HepG2 (cell line): ENCODE data around the gene EFNA3. TPM values are rescaled to one million over a fixed set of nuclear protein-coding genes. Genes with fewer than 3 reads are reported as not detected.

ENCODE experiments used
- ATAC-seq: fragments of 200-7000 bp; cut with Tn5 transposase; 3 replicates; pipeline ENCODE4 v1.9.1; 2020; ENCODE audit warnings: mild to moderate bottlenecking, moderate library complexity
- BruUV-seq: library from RNA; stranded (reverse); fragments of 400-500 nt; replicated peaks from 2 replicates; lab custom pipeline; 2021; lab: Mats Ljungman, UMichigan
- CTCF ChIA-PET: fragments of 300-600 bp; formaldehyde crosslinking; extraction: SDS; loops from one replicate; lab custom pipeline; 2021; ENCODE audit warnings: low total read pairs, inconsistent platforms, low intra/inter-chr PET ratio; lab: Yijun Ruan, JAX
- POLR2A ChIA-PET: fragments of 350-600 bp; sonication (Branson Sonifier 250); formaldehyde crosslinking; loops from one replicate; lab custom pipeline; 2020; ENCODE audit warnings: antibody characterized with exemption, inconsistent platforms; lab: Yijun Ruan, JAX
- DNase-seq: peaks from one replicate; pipeline ENCODE4 v3.0.0-alpha.2; 2015; ENCODE audit warnings: low spot score
- FAIRE-seq: peaks from 3 replicates; lab custom pipeline; 2011; peaks lifted over from hg19 to GRCh38; lab: Jason Lieb, UNC
- H2AFZ ChIP-seq: one replicate; pipeline ENCODE4 v1.6.1; 2011; ENCODE audit warnings: low read length, inconsistent platforms
- H3K27ac ChIP-seq: fragments of 300-600 bp; 3 replicates; pipeline ENCODE4 v1.8.0; 2011; ENCODE audit warnings: mixed run types, mild to moderate bottlenecking, mixed read lengths, low read length, inconsistent platforms; ENCODE audit not compliant: insufficient read depth; ENCODE audit errors: extremely low read length
- H3K27me3 ChIP-seq, 2 experiments: fragments of 200-600 bp in 1 of 2; 2 replicates in 1 of 2; 3 replicates in 1 of 2; pipeline versions ENCODE4 v1.6.0 to v1.8.0; 2011; ENCODE audit warnings: low read length in 2 of 2, mild to moderate bottlenecking in 2 of 2, moderate library complexity in 2 of 2, inconsistent platforms in 1 of 2; ENCODE audit not compliant: insufficient read depth in 2 of 2, control insufficient read depth in 1 of 2
- H3K36me3 ChIP-seq, 2 experiments: fragments of 200-600 bp in 1 of 2; replicated peaks in 1 of 2; 2 replicates in 1 of 2; 3 replicates in 1 of 2; pipeline versions ENCODE4 v1.5.1 to v1.8.0; 2011; ENCODE audit warnings: low read length in 2 of 2, inconsistent platforms in 1 of 2; ENCODE audit not compliant: insufficient read depth in 2 of 2, control insufficient read depth in 1 of 2
- H3K4me1 ChIP-seq: 2 replicates; pipeline ENCODE4 v1.5.1; 2012; ENCODE audit warnings: low read length, inconsistent platforms; ENCODE audit not compliant: insufficient read depth
- H3K4me2 ChIP-seq: 2 replicates; pipeline ENCODE4 v1.6.0; 2011; ENCODE audit warnings: low read depth, low read length, inconsistent platforms
- H3K4me3 ChIP-seq, 3 experiments: fragments of 200-600 bp in 1 of 3; sonication (generic), shearing (Covaris generic) in 1 of 3; replicated peaks in 1 of 3; 2 replicates each; pipeline ENCODE4 v1.5.1; 2011 to 2016; ENCODE audit warnings: low read length in 3 of 3, inconsistent platforms in 2 of 3, low read depth in 2 of 3, mild to moderate bottlenecking in 2 of 3, control low read depth in 1 of 3, mixed read lengths in 1 of 3; ENCODE audit not compliant: insufficient read depth in 1 of 3
- H3K79me2 ChIP-seq: one replicate; pipeline ENCODE4 v1.6.1; 2011; ENCODE audit warnings: low read length, inconsistent platforms; ENCODE audit not compliant: insufficient read depth
- H3K9ac ChIP-seq: 2 replicates; pipeline ENCODE4 v1.6.0; 2011; ENCODE audit warnings: mild to moderate bottlenecking, low read depth, low read length, inconsistent platforms; ENCODE audit not compliant: insufficient read depth
- H3K9me3 ChIP-seq: 2 replicates; pipeline ENCODE4 v1.5.1; 2012; ENCODE audit warnings: mild to moderate bottlenecking, low read length
- H4K20me1 ChIP-seq: 2 replicates; pipeline ENCODE4 v1.6.0; 2011; ENCODE audit warnings: inconsistent platforms, mild to moderate bottlenecking, low read length, moderate library complexity; ENCODE audit not compliant: insufficient read depth
- AGO1 ChIP-seq: fragments of 200-400 bp; formaldehyde crosslinking; IDR thresholded peaks from 2 replicates; pipeline ENCODE4 v1.6.1; 2017; ENCODE audit warnings: mild to moderate bottlenecking, low read depth, low read length, moderate library complexity; ENCODE audit not compliant: poor library complexity, severe bottlenecking
- BRCA1 ChIP-seq: sonication (generic); formaldehyde crosslinking; IDR thresholded peaks from 2 replicates; pipeline ENCODE4 v1.4.0; 2020; ENCODE audit warnings: missing genetic modification reagents
- DR1 ChIP-seq: sonication (generic); formaldehyde crosslinking; IDR thresholded peaks from 2 replicates; pipeline ENCODE4 v1.8.0; 2021; ENCODE audit warnings: mild to moderate bottlenecking, missing genetic modification reagents, inconsistent platforms
- EED ChIP-seq: sonication (generic); formaldehyde crosslinking; IDR thresholded peaks from 2 replicates; pipeline ENCODE4 v1.5.0; 2020; ENCODE audit warnings: mild to moderate bottlenecking, missing genetic modification reagents
- GABPB1 ChIP-seq: IDR thresholded peaks from 2 replicates; pipeline ENCODE4 v1.6.1; 2016; ENCODE audit warnings: mild to moderate bottlenecking, missing genetic modification reagents, moderate library complexity, missing compliant biosample characterization
- MEF2D ChIP-seq: sonication (generic); formaldehyde crosslinking; IDR thresholded peaks from 2 replicates; pipeline ENCODE4 v1.5.1; 2020; ENCODE audit warnings: mild to moderate bottlenecking, missing genetic modification reagents
- NFE2 ChIP-seq: sonication (generic); formaldehyde crosslinking; IDR thresholded peaks from 2 replicates; pipeline ENCODE4 v1.4.0; 2020; ENCODE audit warnings: missing genetic modification reagents
- SMAD9 ChIP-seq: sonication (generic); formaldehyde crosslinking; IDR thresholded peaks from 2 replicates; pipeline ENCODE4 v1.5.1; 2020; ENCODE audit warnings: mild to moderate bottlenecking, missing genetic modification reagents
- THAP11 ChIP-seq: IDR thresholded peaks from 2 replicates; pipeline ENCODE4 v1.6.1; 2016; ENCODE audit warnings: missing biosample characterization, missing genetic modification reagents
- ZBTB7A ChIP-seq: sonication (generic); formaldehyde crosslinking; IDR thresholded peaks from 2 replicates; pipeline ENCODE4 v1.8.0; 2022; ENCODE audit warnings: mild to moderate bottlenecking, missing genetic modification reagents
- ZFX ChIP-seq: sonication (generic); formaldehyde crosslinking; IDR thresholded peaks from 2 replicates; pipeline ENCODE4 v1.4.0; 2020; ENCODE audit warnings: mild to moderate bottlenecking, low read depth, missing genetic modification reagents, moderate library complexity
- ZNF3 ChIP-seq: IDR thresholded peaks from 2 replicates; pipeline ENCODE4 v1.7.0; 2017; ENCODE audit warnings: inconsistent platforms
- ZNF562 ChIP-seq: sonication (generic); formaldehyde crosslinking; IDR thresholded peaks from 2 replicates; pipeline ENCODE4 v1.8.0; 2022; ENCODE audit warnings: missing genetic modification reagents, borderline replicate concordance
- ZNF619 ChIP-seq: sonication (generic); formaldehyde crosslinking; IDR thresholded peaks from 2 replicates; pipeline ENCODE4 v1.4.0; 2020; ENCODE audit warnings: mild to moderate bottlenecking, missing genetic modification reagents
- WGBS: methylation state at CpG from one replicate; pipeline ENCODE4 v1.1.6; 2017; ENCODE audit warnings: low lambda C conversion rate; 5-methylcytosine and 5-hydroxymethylcytosine counted together
- in situ Hi-C: cut with HindIII; loops from 2 replicates; pipeline ENCODE4 v1.10.0; 2017; ENCODE audit warnings: low pct_unique_long_range_greater_than_20kb; ENCODE audit not compliant: extremely low pct_ligation_motif_present
- intact Hi-C: fragments of 100-400 bp; cut with micrococcal nuclease; formaldehyde crosslinking; loops from one replicate; pipeline ENCODE4 v1.10.0; 2022; ENCODE audit not compliant: unreplicated experiment
- polyA plus RNA-seq, 8 experiments: library from polyadenylated mRNA; depleted of rRNA in 3 of 8; stranded (reverse) in 7 of 8; unstranded in 1 of 8; fragments of >200 nt; fragmentation: Illumina TruSeq in 4 of 8; extraction: Trizol in 4 of 8; gene quantifications; 2 replicates each; pipeline versions ENCODE4 v1.2.1 to v1.2.3, GENCODE V29; 2011 to 2016; ENCODE audit warnings: low read depth in 4 of 8, missing spikeins in 1 of 8, mixed read lengths in 1 of 8; ENCODE audit not compliant: insufficient read depth in 1 of 8
- total RNA-seq, 5 experiments: library from RNA; depleted of rRNA; stranded (reverse); fragments of >200 nt; fragmentation: Illumina TruSeq; extraction: Trizol; gene quantifications; 2 replicates each; pipeline ENCODE4 v1.2.3, GENCODE V29; 2016; ENCODE audit warnings: low read depth in 1 of 5
- TF ChIP-seq, protein P1 (sequence below): sonication (generic); formaldehyde crosslinking; IDR thresholded peaks from 2 replicates; pipeline ENCODE4 v1.4.0; 2020; ENCODE audit warnings: missing genetic modification reagents
- TF ChIP-seq, protein P2 (sequence below): IDR thresholded peaks from 2 replicates; pipeline ENCODE4 v1.6.1; 2016; ENCODE audit warnings: control low read depth
- TF ChIP-seq, protein P3 (sequence below): sonication (generic); formaldehyde crosslinking; IDR thresholded peaks from 2 replicates; pipeline ENCODE4 v1.9.0; 2021; ENCODE audit warnings: missing genetic modification reagents, borderline replicate concordance
- TF ChIP-seq, protein P4 (sequence below): sonication (generic); formaldehyde crosslinking; IDR thresholded peaks from 2 replicates; pipeline ENCODE4 v1.8.1; 2023; ENCODE audit warnings: mild to moderate bottlenecking, missing genetic modification reagents, borderline replicate concordance
- TF ChIP-seq, protein P5 (sequence below): sonication (generic); formaldehyde crosslinking; IDR thresholded peaks from 2 replicates; pipeline ENCODE4 v1.4.0; 2020; ENCODE audit warnings: mild to moderate bottlenecking, missing genetic modification reagents

EFNA3 gene
- total and polyA plus RNA-seq, 2 of the 13 experiments (the other 11 are each of a cell fraction or from before 2014, with no cell fraction given) = 1.0 to 5.7 TPM

DNA sequence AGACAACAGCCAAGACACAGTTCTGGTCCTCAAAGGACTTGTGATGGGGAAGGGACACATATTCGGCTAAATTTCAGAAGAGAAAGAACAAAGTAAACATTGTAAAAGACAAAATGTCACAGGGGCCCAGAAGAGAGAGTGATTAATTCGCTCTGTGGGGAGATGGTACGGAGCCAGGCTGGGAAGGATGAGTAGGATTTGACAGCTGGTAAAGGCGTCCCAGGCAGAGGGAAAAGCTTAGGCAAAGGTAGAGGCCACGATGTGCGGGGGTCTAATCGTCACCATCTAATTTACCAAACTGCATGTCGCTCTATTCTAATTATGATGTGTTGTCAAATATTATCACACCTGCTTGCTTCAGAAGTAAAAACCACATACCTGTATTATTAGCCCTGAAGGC lies 31.7 kb downstream of the EFNA3 start:
- ChIA-PET POLR2A (interaction anchor here (0.8 kb wide), 1 partner anchor 16 kb away, joined by 3 read pairs; no protein-coding TSS in a partner anchor), CTCF (no interaction called here)
- DNase-seq (no peak), ATAC-seq (no peak)
- intact Hi-C loops = loop anchor here (5.0 kb wide), 1 partner anchor 407 kb away; no protein-coding TSS in a partner anchor
- H3K4me1 ChIP-seq = peaks cover 54% of the 10 kb centered on the region
- TF ChIP-seq THAP11 (CRISPR knock-in tag) (no peak), GABPB1 (no peak), SMAD9 (CRISPR knock-in tag) (no peak), DR1 (no peak), EED (CRISPR knock-in tag) (no peak), ZFX (CRISPR knock-in tag) (no peak), ZNF619 (CRISPR knock-in tag) (no peak), NFE2 (CRISPR knock-in tag) (no peak), ZBTB7A (CRISPR knock-in tag) (no peak), BRCA1 (CRISPR knock-in tag) (no peak), ZNF562 (CRISPR knock-in tag) (no peak), ZNF3 (CRISPR knock-in tag) (no peak), MEF2D (CRISPR knock-in tag) (no peak), AGO1 (no peak)
- TF ChIP-seq, protein P1, sequence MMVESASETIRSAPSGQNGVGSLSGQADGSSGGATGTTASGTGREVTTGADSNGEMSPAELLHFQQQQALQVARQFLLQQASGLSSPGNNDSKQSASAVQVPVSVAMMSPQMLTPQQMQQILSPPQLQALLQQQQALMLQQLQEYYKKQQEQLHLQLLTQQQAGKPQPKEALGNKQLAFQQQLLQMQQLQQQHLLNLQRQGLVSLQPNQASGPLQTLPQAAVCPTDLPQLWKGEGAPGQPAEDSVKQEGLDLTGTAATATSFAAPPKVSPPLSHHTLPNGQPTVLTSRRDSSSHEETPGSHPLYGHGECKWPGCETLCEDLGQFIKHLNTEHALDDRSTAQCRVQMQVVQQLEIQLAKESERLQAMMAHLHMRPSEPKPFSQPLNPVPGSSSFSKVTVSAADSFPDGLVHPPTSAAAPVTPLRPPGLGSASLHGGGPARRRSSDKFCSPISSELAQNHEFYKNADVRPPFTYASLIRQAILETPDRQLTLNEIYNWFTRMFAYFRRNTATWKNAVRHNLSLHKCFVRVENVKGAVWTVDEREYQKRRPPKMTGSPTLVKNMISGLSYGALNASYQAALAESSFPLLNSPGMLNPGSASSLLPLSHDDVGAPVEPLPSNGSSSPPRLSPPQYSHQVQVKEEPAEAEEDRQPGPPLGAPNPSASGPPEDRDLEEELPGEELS (CRISPR knock-in tag) = no peak
- TF ChIP-seq, protein P2, sequence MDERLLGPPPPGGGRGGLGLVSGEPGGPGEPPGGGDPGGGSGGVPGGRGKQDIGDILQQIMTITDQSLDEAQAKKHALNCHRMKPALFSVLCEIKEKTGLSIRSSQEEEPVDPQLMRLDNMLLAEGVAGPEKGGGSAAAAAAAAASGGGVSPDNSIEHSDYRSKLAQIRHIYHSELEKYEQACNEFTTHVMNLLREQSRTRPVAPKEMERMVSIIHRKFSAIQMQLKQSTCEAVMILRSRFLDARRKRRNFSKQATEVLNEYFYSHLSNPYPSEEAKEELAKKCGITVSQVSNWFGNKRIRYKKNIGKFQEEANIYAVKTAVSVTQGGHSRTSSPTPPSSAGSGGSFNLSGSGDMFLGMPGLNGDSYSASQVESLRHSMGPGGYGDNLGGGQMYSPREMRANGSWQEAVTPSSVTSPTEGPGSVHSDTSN (CRISPR knock-in tag) = no peak
- TF ChIP-seq, protein P3, sequence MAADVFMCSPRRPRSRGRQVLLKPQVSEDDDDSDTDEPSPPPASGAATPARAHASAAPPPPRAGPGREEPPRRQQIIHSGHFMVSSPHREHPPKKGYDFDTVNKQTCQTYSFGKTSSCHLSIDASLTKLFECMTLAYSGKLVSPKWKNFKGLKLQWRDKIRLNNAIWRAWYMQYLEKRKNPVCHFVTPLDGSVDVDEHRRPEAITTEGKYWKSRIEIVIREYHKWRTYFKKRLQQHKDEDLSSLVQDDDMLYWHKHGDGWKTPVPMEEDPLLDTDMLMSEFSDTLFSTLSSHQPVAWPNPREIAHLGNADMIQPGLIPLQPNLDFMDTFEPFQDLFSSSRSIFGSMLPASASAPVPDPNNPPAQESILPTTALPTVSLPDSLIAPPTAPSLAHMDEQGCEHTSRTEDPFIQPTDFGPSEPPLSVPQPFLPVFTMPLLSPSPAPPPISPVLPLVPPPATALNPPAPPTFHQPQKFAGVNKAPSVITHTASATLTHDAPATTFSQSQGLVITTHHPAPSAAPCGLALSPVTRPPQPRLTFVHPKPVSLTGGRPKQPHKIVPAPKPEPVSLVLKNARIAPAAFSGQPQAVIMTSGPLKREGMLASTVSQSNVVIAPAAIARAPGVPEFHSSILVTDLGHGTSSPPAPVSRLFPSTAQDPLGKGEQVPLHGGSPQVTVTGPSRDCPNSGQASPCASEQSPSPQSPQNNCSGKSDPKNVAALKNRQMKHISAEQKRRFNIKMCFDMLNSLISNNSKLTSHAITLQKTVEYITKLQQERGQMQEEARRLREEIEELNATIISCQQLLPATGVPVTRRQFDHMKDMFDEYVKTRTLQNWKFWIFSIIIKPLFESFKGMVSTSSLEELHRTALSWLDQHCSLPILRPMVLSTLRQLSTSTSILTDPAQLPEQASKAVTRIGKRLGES (CRISPR knock-in tag) = no peak
- TF ChIP-seq, protein P4, sequence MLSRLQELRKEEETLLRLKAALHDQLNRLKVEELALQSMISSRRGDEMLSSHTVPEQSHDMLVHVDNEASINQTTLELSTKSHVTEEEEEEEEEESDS (CRISPR knock-in tag) = no peak
- TF ChIP-seq, protein P5, sequence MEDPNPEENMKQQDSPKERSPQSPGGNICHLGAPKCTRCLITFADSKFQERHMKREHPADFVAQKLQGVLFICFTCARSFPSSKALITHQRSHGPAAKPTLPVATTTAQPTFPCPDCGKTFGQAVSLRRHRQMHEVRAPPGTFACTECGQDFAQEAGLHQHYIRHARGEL (CRISPR knock-in tag) = no peak
- TF ChIP-seq, all 625 proteins: peak for 0
- BruUV-seq = no TSS peak
- in situ Hi-C loops = no loop called here
- no peak for FAIRE-seq
- no peak overlapping the region for H3K9ac ChIP-seq
- H4K20me1 ChIP-seq = no peaks in the 10 kb centered on the region
- no peak overlapping the region for H3K4me2 ChIP-seq
- WGBS = 74% methylated on average over 8 of the region's 8 CpGs
- H3K79me2 ChIP-seq = no peaks in the 10 kb centered on the region
- H3K36me3 ChIP-seq = no peaks in the 10 kb centered on the region
- H2AFZ ChIP-seq = no peak overlapping the region
- no peaks in the 10 kb centered on the region for H3K27me3 ChIP-seq
- no peaks in the 10 kb centered on the region for H3K9me3 ChIP-seq
- no peak overlapping the region for H3K27ac ChIP-seq
- H3K4me3 ChIP-seq = no peak overlapping the region
